ENCODE results near the gene SCLY. TPM values are rescaled to one million over a fixed set of nuclear protein-coding genes. Genes with fewer than 3 reads are reported as not detected.
"Not testable (repeated sequence)": the region's sequence is repeated elsewhere in the genome, so short reads cannot be mapped to it uniquely, and the experiment has no call there.

Gene SCLY
- total RNA-seq, 3 donors from 2014 or later: 11.2 to 19.8 (median 19.5) TPM

DNA sequence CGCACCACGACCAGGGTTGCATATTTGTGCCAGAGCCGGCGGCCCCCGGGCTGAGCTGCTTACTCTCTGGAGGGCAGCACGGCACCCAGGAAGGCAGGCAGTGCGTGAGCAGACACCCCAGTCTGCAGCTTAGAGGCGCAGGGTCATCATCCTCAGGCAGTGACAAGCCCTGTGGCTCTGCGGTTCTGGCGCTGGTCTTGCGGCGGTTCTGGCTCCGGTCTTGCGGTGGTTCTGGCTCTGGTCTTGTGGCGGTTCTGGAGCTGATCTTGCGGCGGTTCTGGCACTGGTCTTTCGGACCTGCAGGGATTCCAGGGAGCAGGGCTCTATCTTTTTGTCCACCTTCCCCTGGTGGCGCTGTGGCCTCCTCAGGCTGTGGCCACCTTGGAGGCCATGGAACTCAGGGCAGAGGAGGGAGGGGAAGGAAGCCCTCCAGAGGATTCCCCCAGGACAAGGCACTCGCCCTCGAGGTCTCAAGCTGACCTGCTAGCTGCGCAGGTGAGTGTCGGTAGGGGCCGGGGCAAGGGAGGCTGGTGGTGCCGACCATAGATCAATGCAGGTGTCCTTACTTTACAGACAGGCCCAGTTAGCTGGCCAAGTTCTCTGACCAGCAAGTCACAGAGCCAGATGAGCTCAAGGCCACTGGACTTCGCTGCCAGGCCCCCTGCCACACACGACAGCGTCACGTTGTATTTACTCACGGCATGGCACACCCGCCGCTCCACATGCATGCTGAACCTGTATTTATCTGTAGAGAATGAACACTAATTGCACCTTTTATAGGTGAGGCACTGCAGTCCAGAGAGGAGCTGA lies 54.3 kb downstream of the SCLY start:
- Histone ChIP-seq H3K9me3 (no peaks in the 10 kb centered on the region), H3K4me1 (ENCODE audit: low read depth) (no peaks in the 10 kb centered on the region), H3K36me3 (ENCODE audit: low read depth) (no peaks in the 10 kb centered on the region), H3K4me3 (no peak overlapping the region)
- peak in 2 of 3 donors; percentile 13 to 40 for DNase-seq
- ATAC-seq: no peak
- TF ChIP-seq, protein P1, sequence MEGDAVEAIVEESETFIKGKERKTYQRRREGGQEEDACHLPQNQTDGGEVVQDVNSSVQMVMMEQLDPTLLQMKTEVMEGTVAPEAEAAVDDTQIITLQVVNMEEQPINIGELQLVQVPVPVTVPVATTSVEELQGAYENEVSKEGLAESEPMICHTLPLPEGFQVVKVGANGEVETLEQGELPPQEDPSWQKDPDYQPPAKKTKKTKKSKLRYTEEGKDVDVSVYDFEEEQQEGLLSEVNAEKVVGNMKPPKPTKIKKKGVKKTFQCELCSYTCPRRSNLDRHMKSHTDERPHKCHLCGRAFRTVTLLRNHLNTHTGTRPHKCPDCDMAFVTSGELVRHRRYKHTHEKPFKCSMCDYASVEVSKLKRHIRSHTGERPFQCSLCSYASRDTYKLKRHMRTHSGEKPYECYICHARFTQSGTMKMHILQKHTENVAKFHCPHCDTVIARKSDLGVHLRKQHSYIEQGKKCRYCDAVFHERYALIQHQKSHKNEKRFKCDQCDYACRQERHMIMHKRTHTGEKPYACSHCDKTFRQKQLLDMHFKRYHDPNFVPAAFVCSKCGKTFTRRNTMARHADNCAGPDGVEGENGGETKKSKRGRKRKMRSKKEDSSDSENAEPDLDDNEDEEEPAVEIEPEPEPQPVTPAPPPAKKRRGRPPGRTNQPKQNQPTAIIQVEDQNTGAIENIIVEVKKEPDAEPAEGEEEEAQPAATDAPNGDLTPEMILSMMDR (IDR thresholded peaks at IDR 0.05): no peak
- intact Hi-C loops (cut with DNase I, micrococcal nuclease): no loop called here

DNA sequence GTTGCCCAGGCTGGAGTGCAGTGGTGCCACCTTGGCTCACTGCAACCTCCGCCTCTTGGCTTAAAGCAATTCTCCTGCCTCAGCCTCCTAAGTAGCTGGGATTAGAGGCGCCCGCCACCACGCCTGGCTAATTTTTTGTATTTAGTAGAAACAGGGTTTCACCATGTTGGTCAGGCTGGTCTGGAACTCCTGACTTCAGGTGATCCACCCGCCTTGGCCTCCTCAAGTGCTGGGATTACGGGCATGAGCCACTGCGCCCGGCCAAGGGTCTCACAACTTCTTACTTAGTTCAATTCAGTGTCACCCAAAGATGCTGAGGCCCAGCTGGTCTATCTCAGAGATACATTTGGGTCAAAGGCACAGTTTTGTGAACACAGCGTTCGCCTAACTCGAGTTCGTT lies 54.9 kb downstream of the SCLY start:
- intact Hi-C loops (cut with DNase I, micrococcal nuclease); H3K36me3 ChIP-seq (ENCODE audit: low read depth); H3K9me3 ChIP-seq; H3K4me1 ChIP-seq (ENCODE audit: low read depth); H3K4me3 ChIP-seq; ATAC-seq: not testable (repeated sequence)
- DNase-seq: peak in 1 of 3 donors; percentile 20

DNA sequence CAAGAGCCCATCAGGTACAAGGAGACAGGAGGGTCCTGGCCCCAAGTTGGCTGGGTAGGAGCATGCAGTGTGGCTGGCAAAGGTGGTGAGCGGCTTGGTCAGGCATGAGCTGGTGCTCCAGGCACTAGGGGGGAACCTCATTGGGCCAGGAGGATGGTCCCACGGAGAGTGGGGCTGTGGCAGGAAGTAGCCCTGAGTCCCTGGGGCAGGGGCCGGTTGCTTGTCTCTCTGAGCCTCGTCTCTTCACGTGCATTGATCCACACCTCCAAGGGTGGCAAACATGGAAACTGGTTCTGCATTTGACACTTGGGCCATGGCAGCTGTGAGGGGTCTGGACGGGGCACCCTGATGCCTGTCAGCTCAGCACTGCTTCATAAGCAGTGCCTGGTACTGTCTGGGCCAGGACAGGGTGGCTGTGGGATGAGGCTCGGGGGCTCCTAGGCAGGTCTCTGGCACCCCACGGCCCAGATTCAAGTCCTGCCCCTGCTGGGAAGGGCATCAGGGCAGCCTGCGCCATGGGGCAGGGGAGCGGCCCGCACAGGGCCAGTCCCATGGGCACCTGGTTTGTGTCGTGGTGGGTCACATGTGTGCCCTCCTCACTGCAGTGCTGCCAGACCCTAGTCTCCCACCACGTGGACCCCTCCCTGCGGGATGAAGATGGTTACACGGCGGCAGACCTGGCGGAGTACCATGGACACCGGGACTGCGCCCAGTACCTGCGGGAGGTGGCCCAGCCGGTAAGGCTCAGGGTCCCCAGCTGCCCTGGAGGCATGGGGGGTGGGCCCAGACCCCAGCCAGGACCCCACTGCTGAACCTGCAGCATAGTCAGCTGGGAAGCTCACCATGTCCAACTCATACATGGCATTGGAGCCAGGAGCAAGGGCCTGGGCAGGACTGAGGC lies 55.7 kb downstream of the SCLY start:
- peak in 2 of 3 donors; percentile 10 to 33 for DNase-seq
- intact Hi-C loops (cut with DNase I, micrococcal nuclease): no loop called here
- Histone ChIP-seq H3K9me3 (no peaks in the 10 kb centered on the region), H3K4me1 (ENCODE audit: low read depth) (no peaks in the 10 kb centered on the region), H3K4me3 (no peak overlapping the region), H3K36me3 (ENCODE audit: low read depth) (no peaks in the 10 kb centered on the region)
- TF ChIP-seq, protein P1 (IDR thresholded peaks at IDR 0.05): no peak
- no peak for ATAC-seq

DNA sequence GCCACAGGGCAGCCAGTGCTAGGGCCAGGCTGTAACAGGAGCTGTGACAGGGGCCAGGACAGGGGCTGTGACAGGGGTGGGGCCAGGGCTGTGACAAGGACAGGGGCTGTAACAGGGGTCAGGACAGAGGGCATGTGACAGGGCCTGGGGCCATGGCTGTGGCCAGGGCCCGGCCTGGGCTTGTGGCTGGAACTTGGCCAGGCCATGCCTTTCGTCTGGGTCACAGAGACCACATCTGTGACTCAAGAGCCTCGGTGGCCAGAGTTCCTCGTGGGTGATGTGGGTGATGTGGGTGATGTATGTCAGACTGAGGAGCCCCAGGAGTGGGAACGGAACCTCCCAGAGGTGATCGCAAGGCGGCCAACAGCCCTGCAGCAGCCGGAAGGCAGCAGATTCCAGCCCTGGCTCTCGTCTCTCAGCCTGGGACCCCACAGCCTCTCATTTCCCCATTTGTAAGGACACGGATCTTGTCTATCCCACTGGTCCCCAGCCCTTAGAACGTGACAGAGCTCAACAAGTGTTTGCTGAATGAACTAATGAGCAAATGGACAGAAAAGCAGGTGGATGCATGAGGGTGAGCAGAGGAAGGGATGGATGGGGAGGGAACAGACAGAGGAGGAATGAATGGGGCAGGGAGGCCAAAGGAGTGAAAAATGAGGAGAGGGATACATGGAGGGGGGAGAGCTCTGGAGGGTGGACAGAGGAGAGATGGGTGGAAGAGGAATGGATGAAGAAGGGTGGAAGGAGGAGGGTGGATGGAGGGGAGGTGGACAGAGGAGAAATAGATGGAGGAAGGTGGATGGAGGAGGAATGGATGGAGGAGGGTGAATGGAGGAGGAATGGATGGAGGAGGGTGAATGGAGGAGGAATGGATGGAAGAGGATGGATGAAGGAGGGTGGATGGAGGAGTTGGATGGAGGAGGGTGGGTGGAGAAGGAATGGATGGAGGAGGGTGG lies 56.7 kb downstream of the SCLY start:
- H3K4me3 ChIP-seq: no peak overlapping the region
- no peaks in the 10 kb centered on the region for H3K9me3 ChIP-seq
- H3K36me3 ChIP-seq (ENCODE audit: low read depth): no peaks in the 10 kb centered on the region
- ATAC-seq: no peak
- H3K4me1 ChIP-seq (ENCODE audit: low read depth): no peaks in the 10 kb centered on the region
- intact Hi-C loops (cut with DNase I, micrococcal nuclease): no loop called here
- DNase-seq: peak in 2 of 3 donors; percentile 7 to 28
- TF ChIP-seq, protein P1 (IDR thresholded peaks at IDR 0.05): no peak

DNA sequence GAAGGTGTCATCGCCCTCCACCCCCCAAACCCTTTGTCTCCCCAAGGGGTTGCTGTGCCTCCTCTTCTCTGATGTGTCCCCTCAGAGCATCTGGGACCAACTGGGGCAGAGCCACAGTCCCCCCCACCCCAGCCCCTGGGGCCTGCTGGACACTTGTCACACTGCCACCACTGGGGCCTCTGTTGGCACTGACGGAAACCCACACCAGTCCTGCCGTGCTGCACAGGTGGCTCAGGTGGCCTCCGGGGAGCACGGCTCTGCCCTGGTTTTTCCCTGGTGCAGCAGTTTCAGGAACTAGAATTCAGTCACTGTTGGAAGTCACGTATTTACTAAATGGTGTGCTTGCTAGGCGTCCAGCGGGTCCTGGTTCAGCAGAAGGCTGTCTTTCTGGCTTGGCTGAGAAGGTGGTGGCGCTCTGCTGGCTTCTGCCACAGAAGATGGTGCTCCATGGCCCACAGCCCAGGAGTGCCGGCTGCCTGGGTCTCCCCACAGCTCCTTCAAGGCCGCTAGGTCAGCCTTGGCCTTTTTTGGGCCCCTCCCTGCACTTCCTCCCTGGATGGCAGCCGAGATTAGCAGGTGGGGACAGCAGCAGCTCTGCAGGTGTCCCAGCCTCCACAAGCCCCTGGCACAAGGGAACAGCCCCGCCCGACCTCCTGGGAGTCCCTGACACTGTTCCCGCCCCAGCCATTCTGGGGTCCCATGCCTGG lies 59.1 kb downstream of the SCLY start:
- intact Hi-C loops (cut with DNase I, micrococcal nuclease): no loop called here
- Histone ChIP-seq H3K4me3 (no peak overlapping the region), H3K36me3 (ENCODE audit: low read depth) (no peaks in the 10 kb centered on the region), H3K9me3 (no peaks in the 10 kb centered on the region), H3K4me1 (ENCODE audit: low read depth) (no peaks in the 10 kb centered on the region)
- DNase-seq (peak in 2 of 3 donors; percentile 10 to 41), ATAC-seq (no peak)
- TF ChIP-seq, protein P1 (IDR thresholded peaks at IDR 0.05): no peak
